ENCODE measurements around the gene GPA33. TPM values are rescaled to one million over a fixed set of nuclear protein-coding genes. Genes with fewer than 3 reads are reported as not detected.

GPA33 gene
- total RNA-seq, 2 donors from 2014 or later: not detected

DNA sequence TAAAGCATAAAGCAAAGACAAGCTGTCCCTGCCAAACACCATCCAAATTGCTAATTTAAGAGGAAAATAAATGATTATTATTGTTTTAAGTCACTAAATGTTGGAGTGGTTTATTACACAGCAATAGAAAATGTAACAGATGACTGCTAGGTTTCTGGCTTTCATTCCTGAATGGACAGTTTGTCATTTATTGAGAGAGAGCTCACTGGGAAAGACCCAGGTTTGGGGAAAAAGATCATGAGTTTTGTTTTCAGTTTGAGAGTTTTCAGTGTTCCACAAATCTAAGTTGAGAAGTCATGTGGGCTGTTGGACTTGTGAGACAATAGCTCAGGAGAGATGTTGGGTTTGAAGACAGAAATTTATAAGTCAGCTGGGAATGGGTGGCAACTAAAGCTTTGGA, 5.4 kb downstream of the GPA33 start:
- intact Hi-C loops (cut with DNase I): no loop called here
- no peak for DNase-seq (ENCODE audit: low spot score)
- H3K36me3 ChIP-seq: no peaks in the 10 kb centered on the region
- TF ChIP-seq POLR2AphosphoS5 (IDR thresholded peaks at IDR 0.05): no peak
- H3K4me3 ChIP-seq: no peak overlapping the region
- H3K4me1 ChIP-seq (replicated peaks): no peaks in the 10 kb centered on the region
- H3K9me3 ChIP-seq: no peaks in the 10 kb centered on the region
- no peaks in the 10 kb centered on the region for H3K27me3 ChIP-seq (replicated peaks; ENCODE audit: insufficient read depth)
- no peak overlapping the region for H3K27ac ChIP-seq

DNA sequence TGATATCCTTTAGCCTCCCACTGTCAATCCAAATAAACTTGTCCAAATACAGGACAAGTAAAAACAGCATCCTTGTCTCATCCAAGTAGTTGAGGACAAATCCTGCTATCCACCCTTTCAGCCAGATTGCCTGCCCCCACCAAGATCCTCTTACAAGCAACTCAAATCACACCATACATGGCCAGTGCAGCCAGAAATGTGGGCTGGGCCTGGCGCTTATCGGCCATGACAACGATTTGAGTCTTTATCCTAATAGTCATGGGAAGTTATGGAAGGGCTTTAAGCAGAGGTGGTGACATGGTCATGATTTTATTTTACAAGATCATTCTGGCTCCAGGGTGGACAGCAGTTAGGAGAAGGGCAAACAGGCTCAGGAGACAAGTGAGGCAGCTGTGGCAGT, 6.3 kb downstream of the GPA33 start:
- no peaks in the 10 kb centered on the region for H3K9me3 ChIP-seq
- no peak for TF ChIP-seq POLR2AphosphoS5 (IDR thresholded peaks at IDR 0.05)
- TF ChIP-seq POLR2A (IDR thresholded peaks at IDR 0.05): no peak
- TF ChIP-seq, protein P1, sequence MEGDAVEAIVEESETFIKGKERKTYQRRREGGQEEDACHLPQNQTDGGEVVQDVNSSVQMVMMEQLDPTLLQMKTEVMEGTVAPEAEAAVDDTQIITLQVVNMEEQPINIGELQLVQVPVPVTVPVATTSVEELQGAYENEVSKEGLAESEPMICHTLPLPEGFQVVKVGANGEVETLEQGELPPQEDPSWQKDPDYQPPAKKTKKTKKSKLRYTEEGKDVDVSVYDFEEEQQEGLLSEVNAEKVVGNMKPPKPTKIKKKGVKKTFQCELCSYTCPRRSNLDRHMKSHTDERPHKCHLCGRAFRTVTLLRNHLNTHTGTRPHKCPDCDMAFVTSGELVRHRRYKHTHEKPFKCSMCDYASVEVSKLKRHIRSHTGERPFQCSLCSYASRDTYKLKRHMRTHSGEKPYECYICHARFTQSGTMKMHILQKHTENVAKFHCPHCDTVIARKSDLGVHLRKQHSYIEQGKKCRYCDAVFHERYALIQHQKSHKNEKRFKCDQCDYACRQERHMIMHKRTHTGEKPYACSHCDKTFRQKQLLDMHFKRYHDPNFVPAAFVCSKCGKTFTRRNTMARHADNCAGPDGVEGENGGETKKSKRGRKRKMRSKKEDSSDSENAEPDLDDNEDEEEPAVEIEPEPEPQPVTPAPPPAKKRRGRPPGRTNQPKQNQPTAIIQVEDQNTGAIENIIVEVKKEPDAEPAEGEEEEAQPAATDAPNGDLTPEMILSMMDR (IDR thresholded peaks at IDR 0.05): no peak
- intact Hi-C loops (cut with DNase I): no loop called here
- H3K4me3 ChIP-seq: no peak overlapping the region
- H3K4me1 ChIP-seq (replicated peaks): no peaks in the 10 kb centered on the region
- 84% methylated on average over 3 of the region's 3 CpGs for WGBS
- no peak overlapping the region for H3K27ac ChIP-seq
- no peak for DNase-seq (ENCODE audit: low spot score)
- no peaks in the 10 kb centered on the region for H3K36me3 ChIP-seq
- H3K27me3 ChIP-seq (replicated peaks; ENCODE audit: insufficient read depth): no peaks in the 10 kb centered on the region

DNA sequence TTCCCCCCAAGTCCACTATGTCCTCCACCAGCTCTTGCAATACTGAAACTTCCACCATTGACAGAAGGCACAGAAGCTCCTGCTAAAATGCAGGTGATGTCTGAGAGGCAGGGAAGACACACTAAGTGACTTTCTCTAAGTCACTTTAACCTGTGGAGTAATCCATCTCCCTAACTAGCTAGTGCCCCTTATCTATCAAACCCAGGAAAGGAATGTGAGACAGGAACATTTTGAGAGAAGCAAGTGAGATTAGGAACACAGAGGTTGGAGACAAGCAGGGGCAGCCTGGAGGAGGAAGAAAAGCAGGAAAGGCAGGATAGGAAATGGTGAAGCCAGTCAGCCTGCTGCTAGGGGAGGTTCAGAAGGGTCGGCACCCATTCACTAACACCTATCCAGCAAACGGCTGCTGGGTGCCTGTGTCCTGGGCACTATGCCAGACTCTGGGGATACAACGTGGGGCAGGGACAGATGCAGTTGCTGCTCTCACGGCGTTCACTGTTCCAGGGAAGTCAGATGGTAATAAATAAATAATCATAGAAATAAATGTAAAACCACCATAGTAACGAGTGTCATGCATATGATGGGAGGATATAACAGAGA, 7.0 kb downstream of the GPA33 start:
- 34% methylated on average over 6 of the region's 6 CpGs for WGBS

DNA sequence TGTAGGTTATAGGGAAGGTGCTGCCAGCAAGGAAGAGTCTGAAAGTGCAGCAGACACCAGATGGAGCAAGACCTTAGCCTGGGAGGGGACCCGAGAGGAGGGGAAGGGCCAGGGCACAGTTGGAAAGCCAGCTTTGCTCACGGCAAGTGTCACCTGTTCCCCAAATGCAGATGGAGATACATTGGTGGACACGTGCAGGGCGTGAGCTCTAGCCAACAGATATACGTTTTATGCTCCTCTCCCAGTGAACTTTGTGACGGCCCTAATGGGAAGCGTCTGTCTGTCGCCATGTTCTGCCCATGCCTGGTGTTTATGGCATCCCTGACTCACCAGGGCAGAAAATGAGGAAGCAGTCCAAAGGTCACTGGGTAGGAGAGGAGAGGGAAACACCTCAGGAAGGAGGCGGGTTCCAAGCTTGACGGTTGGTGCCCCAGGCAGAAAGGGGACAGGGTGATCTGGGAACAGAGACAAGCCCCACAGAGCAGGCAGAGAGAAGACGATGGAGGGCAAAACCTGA, 7.6 kb downstream of the GPA33 start:
- TF ChIP-seq POLR2A (IDR thresholded peaks at IDR 0.05) (no peak), POLR2AphosphoS5 (IDR thresholded peaks at IDR 0.05) (no peak)
- TF ChIP-seq, protein P1 (IDR thresholded peaks at IDR 0.05): no peak
- Histone ChIP-seq H3K9me3 (no peaks in the 10 kb centered on the region), H3K27ac (no peak overlapping the region), H3K36me3 (no peaks in the 10 kb centered on the region), H3K27me3 (replicated peaks; ENCODE audit: insufficient read depth) (no peaks in the 10 kb centered on the region), H3K4me1 (replicated peaks) (no peaks in the 10 kb centered on the region), H3K4me3 (no peak overlapping the region)
- WGBS: 65% methylated on average over 11 of the region's 11 CpGs
- no peak for DNase-seq (ENCODE audit: low spot score)
- intact Hi-C loops (cut with DNase I): no loop called here

More for the DNA sequence above, 7.0 kb downstream of the GPA33 start:
- H3K4me1 ChIP-seq (replicated peaks): no peaks in the 10 kb centered on the region
- no peaks in the 10 kb centered on the region for H3K27me3 ChIP-seq (replicated peaks; ENCODE audit: insufficient read depth)
- no peak overlapping the region for H3K4me3 ChIP-seq
- TF ChIP-seq POLR2AphosphoS5 (IDR thresholded peaks at IDR 0.05) (no peak), POLR2A (IDR thresholded peaks at IDR 0.05) (no peak)
- TF ChIP-seq, protein P1 (IDR thresholded peaks at IDR 0.05): no peak
- no peaks in the 10 kb centered on the region for H3K36me3 ChIP-seq
- intact Hi-C loops (cut with DNase I): no loop called here
- H3K9me3 ChIP-seq: no peaks in the 10 kb centered on the region
- no peak overlapping the region for H3K27ac ChIP-seq
- no peak for DNase-seq (ENCODE audit: low spot score)

DNA sequence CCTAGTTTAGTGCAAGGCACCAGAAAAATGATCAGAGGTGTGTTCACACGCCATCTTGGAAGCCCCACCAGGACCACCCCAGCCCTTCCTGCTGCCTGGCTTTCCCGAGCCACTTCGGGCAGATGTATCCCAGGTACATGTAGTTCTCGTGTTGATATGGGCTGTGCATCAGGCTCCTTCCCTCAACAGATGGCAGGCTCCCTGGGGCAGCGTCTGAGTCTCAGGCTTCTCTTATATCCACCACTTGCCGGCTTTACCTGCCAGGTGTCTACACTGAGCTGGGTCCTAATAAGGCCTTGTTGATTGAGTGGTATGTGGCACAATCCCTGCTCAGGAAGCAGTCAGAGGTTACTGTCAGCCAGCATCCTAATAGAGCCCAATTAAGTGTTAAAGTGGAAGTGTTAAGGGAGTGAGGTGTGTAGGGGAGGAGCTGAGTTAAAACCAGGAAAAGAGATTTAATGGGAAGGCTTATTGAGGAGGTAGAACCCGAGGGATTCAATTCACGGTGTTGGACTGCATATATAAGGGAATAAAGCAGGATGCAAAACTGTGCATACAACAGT, 8.5 kb downstream of the GPA33 start:
- H3K9me3 ChIP-seq: no peaks in the 10 kb centered on the region
- intact Hi-C loops (cut with DNase I): no loop called here
- H3K36me3 ChIP-seq: no peaks in the 10 kb centered on the region
- H3K27ac ChIP-seq: no peak overlapping the region
- no peaks in the 10 kb centered on the region for H3K27me3 ChIP-seq (replicated peaks; ENCODE audit: insufficient read depth)
- WGBS: 87% methylated on average over 8 of the region's 8 CpGs
- DNase-seq (ENCODE audit: low spot score): no peak
- TF ChIP-seq POLR2A (IDR thresholded peaks at IDR 0.05) (no peak), POLR2AphosphoS5 (IDR thresholded peaks at IDR 0.05) (no peak)
- TF ChIP-seq, protein P1 (IDR thresholded peaks at IDR 0.05): no peak
- H3K4me1 ChIP-seq (replicated peaks): no peaks in the 10 kb centered on the region
- H3K4me3 ChIP-seq: no peak overlapping the region
